Activated CD8-positive, alpha-beta memory T cell treated with anti-CD3 and anti-CD28 coated beads, Interleukin-2, amount 50 U/mL, for 4 hours (primary cell): ENCODE results near the gene ROBO3.

Experiments
- DNase-seq: peaks from one replicate; pipeline ENCODE4 v3.0.0-alpha.2; 2020

The ROBO3 gene

DNA sequence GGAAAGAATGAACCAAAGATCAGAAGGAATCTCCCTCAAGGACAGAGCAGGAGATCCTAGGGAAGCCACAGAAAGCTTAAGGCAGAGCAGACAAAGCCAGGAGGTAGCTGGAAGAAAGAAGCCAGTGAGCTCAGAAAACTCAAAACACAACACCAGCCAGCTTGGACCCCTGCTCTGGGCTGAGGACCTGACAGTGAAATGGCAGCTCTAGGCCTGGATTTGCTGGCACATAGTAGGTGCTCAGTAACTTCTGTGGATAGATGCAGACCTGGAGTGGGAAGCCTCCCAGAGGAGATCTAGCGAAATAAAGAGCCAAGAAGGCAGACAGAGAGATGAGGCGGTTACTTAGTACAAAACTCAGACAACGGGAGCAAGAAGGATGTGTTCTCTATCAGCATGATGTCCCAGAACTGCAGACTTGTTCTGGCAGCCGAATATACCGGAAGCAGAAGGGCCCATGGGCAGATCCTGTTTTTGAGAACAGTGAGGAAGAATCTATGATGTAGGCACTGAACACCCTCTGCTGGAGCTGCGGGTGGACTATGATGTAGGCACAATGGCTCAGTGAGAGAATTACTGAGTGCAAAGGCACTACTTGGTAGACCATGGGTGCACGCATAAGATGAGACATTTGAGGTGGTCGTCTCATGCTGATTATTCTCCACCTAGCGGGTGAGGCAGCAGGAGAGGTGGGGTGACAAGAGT lies 27.7 kb downstream of the ROBO3 start:
- DNase-seq, result no peak

DNA sequence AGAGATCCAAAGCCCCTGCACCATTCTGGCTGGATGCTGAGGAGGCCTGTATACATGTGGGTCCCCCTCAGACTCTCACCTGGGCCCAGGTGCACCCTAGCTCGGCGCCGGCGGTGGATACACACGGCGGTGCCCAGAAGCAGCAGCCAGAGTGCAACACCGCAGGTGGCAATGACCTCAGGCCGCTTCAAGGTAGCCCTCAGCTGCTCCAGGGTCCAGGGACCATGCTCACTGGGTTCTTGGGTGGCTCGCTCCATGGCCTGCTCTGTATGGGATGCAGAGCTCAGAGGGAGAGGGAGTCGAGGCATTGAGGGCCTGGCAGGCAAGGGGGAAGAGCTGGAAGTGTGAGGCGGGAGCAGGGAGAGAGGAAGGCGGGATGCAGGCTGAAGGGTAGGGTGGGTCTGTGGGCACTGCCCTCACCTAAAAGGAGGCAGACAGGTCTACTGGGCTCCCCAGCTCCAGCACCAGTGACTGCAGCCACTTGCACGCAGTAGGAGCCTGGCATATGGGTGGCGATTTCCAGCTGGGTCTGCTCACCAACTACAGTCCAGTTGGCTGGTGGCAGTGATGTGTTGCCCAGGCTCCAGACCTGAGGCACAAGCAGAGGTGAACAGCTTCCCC lies 28.7 kb downstream of the ROBO3 start:
- DNase-seq, result no peak

DNA sequence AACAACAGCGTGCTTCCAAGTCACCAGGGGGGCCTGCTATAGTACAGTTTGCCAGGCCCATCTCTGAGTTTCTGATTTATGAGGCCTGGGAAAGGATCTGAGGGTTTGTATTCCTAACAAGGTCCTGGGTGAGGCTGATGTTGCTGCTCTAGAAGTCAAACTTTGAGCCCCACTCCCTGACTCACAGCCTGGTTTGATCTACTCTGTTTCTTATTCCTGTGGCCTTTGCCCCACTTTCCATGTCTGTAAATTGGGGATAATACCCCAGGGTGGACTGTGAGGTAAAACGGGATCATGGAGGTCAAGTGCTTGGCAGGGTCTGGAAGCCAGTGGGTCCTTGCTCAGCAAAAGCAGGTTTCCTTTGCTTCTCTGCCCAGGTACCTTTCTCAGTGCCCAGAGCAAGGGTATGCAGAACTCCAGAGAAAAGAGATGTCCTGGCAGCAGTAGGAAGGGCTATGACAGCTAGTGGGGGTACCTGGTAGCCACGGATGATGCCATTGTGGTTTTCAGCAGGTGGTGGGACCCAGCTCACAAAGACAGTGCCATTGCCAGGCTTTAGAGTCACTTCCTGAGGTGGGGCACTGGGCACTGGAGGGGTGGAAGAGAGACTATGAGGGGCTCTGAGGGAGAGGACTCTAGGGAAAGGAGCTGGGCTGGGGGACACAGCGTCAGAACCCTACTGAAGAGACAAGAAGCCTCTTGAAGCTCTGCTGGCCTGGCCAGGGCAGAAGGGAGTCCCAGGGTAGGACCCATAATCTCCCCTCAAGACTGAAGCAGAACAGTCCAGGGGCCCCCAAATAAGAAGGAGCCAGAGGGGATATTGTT lies 29.6 kb downstream of the ROBO3 start:
- DNase-seq, result no peak

DNA sequence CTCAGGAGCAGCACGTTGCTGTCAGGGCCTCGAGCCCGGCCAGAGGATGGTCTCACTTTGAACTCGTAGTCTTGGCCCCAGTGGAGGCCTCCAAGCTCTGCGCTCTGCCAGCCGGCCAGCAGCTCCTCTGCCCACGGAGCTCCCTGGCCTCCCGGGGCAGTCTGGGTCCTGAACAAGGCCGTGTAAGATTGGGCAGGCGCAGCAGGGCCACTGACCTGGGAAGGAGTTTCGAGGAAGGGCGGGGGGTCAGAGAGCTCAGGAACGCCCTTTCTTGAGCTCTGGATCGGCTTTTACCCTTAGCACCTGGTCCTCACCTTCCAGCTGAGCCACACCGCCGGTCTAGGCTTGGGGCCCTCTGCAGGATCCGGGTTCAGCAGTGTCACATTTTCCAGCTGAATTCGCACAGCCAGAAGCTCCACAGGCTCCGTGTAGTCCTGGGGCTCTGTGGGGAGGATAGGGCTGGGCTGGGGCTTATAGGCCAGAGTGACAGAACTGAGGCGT lies 30.3 kb downstream of the ROBO3 start:
- DNase-seq, result no peak

DNA sequence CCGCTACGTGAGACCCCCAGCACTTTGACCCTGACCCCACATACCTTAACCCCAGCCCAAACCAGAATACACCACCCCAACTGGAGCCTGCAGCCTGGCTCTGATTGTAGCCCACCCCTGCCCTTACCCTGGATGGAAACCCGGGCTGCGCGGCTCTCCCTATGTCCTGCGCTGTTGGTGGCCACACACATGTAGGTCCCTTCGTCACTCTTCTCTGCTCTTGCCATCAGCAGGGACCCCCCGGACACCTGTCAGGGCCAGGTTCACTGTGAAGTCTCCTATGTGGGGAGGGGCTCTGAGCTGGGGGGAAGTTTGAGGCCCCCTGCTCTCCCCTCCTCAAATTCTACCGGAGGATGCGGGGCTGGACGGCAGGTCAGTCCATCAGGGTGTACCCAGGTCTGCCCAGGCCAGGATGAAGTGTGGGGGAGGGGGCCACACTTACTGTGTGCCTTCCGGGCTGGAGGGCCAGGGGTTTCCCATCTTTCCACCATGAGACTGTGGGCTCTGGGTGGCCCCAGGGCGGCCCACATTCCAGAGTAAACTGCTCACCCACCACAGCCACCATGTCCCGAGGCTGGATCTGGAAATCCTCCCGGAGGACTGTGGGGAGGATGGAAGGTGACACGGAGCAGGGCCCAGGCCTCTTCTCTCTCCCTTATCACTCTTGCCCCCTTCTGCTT lies 31.0 kb downstream of the ROBO3 start:
- DNase-seq, result no peak

DNA sequence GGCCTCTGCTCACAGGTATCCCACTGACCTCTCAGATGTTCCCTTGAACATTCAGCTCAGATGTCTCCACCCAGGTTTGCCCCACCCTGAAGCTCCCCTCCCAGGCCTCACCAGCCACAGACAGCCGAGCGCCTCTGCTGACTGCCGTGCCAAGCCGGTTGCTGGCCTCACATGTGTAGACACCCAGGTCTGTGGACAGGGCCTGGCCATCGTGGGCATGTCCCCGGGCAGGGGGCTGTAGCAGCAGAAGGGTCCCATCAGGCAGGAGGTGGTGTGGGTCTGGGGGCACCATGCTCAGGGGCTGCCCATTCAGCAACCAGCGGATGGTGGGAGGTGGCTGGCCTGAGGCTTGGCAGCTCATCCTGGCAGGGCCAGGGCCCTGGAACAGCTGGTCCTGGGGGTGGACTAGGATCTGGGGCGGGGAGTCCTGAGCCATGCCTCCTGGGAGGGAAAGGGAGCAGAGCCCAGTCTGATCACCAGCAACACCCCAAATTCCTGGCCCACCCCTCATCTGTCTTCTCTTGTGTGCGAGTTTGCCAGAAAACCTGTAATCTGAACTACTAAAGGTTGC lies 31.7 kb downstream of the ROBO3 start:
- no peak for DNase-seq

DNA sequence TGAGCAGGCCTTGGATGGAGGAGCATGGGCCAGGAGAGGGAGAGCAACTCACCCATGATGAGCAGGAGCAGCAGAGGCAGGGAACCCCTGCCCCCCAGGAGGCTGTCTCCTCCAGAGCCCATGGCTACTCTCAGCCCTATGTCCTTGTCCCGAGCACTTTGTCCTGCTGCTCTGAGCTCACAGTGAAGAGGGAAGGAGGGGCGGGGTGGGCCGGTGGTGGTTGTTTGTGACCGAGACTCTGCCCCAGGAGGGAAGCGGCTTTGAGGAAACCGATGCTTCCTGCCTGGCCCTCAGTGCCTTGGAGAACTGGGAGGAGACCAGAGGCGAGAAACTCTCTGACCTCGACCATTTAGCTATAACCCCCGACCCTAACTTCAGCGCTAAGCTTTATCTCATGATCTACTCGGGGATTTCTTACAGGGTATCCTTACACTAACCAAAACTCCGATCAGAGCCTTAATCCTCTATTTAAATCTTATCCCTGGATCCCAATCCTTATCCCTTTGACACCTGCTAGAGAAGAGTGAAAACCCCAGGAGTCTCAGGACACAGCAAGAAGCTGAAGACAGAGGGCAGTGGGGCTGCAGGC lies 32.5 kb downstream of the ROBO3 start, which contains the start of gene ROBO4:
ROBO4 (minus strand) TSS at position 192 of the 589 bp plus-strand sequence; CDS start at position 122, 70 bp downstream.
- DNase-seq, result no peak

DNA sequence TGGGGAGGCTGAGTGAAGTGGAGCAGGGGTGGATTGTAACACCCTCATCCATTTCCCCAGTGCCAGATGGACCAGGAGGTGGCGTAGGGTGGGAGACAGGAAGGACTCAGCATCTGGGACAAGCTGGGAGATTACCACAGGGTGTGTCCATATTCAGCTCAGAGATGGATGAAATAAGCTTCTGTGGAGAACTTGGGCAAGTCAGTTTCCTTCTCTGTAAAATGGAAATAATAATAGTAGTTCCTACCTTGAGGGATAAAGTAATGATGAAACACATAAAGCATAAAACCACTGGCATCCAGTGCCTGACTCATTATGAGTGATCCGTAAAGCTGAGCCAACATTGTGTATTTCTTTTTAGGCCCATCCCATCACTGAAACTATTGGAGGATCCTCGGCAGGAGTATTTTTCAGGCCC lies 33.0 kb downstream of the ROBO3 start:
- no peak for DNase-seq

DNA sequence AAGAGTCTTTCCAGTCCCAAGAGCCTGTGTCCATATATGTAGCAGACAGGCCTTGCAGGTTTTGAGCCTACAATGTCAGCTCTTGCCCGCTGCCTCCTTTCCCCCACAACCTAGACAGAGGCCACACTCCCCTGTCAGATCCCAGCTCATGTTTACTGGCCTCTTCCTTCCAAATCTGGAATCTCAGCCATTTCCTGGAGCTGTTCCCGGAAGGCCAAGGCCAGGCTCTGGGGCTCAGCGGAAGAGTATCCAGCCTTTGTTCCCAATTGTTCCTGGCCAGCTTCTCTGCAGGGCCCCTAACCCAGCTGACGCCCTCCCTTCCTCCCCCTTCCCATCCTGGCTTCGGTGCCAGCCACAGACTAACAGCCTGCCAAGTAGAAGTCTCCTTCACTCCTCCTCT lies 33.5 kb downstream of the ROBO3 start:
- DNase-seq, result no peak

DNA sequence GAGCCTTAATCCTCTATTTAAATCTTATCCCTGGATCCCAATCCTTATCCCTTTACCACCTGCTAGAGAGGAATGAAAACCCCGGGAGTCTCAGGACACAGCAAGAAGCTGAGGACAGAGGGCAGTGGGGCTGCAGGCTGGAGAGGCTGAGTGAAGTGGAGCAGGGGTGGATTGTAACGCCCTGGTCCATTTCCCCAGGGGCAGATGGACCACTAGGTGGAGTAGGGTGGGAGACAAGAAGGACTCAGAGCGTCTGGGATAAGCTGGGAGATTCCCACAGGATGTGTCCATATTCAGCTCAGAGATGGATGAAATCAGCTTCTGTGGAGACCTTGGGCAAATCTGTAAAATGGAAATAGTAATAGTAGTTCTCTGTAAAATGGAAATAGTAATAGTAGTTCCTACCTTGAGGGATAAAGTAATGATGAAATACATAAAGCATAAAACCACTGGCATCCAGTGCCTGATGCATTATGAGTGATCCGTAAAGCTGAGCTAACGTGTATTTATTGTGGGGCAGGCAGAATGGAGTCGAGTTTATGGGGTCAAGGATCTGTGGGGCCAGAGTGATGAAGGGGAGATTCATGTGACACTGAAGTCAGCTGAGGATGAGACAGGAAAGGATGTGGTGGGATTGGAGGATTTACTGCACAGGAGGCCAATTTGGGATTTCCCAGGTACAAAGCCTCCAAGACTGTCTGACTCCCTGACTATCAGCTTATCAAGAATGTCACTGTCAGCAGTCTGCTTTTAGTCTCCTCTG lies 34.3 kb downstream of the ROBO3 start:
- DNase-seq, result no peak

DNA sequence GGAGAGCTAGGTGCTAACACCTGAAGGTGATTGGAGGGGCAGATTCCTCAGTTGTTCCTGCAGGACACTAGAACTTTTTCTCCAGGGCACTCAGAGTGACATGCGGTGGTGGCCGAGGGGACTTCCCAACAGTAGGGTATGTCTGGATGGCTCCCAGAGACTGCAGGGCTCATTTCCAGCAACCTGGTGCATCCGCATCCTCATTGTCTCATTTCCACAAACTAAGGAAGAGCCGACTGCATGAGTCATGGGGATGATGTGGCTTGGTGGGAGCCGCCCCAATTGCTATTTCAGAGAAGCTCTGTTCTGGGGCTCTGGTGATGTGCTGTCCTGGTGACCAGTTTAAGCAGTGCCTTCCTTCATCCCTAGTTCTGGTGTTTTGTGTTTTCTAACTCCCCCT lies 35.2 kb downstream of the ROBO3 start:
- DNase-seq, result no peak

DNA sequence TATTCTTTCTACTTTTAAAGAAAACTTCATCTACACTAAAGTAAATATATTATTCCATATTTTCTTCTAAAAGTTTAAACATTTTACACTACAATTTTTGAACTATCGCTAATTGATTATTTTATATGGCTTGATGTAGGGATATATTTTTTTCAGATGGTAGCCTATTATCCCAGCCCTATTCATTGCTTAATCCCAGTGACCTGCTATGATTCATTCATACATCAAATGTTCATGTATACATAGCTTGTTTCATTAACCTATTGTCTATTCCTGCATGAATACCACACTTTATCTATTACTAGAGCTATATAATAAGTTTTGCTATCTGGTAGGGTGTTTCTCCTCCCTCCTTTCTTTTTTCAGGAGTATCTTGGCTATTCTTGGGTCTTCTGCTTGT lies 37.4 kb downstream of the ROBO3 start:
- no peak for DNase-seq

DNA sequence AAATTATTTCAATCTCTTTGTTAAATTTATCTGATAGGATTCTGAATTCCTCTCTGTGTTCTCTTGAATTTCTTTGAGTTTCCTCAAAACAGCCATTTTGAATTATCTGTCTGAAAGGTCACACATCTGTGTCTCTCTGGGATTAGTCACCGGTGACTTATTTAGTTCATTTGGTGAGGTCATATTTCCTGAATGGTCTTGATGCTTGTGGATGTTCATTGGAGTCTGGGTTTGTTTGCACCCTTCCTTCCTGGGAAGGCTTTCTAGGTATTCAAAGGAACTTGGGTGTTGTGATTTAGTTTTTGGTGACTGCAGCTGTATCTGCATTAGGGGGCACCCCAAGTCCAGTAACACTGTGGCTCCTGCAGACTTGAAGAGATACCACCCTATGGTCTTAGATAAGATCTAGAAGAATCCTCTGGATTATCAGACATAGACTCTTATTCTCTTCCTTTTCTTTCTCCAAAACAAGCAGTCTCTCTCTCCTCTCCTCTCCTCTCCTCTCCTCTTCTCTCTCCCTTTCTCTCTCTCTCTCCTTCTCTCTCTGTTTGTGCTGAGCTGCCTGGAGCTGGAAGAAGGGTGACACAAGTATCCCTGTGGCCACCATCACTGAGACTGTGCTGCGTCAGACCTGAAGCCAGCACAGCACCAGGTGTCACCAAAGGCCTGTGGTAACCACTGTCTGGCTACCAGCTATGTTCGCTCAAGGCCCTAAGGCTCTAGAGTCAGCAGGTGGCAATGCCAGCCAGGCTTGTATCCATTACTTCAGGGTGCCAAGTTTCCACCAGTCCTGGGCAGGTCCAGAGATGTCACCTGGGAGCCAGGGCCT lies 50.5 kb downstream of the ROBO3 start:
- no peak for DNase-seq

DNA sequence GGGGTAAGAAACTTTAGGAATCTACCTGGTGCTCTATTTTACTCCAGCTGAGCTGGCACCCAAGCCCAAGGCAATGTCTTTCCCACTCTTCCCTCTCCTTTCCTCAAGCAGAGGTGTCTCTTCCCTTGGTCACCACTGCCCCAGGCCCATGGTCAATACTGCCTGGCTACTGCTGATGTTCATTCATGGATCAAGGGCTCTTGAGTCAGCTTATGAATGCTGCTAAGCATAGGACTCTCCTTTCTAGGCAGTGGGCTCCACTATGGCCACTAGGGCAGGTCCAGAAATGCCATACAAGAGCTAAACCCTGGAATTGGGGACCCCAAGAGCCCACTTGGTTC lies 51.1 kb downstream of the ROBO3 start:
- no peak for DNase-seq

DNA sequence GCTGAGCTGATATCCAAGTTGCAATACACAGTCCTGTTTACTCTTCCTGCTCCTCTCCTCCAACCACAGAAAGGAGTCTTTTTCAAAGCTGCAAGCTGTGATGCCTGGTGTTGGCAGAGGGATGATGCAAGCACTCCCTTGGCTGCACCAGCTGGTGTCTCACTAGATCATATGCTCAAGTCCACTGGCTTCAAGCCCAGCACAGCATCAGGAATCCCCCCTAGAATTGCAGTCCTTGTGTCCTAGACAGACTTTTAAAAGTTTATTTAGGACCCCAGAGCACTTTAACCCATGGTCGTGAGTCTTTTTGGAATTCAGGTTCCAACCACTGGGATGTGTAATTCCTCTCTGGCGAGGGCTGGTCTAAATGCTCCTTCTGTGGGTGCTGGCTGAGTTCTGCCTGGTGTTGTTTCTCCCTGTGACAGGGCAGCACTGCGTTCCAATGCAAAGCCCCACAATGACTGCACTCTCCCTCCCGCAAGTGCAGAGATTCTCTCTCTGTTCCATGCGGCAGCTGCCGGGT lies 51.9 kb downstream of the ROBO3 start:
- DNase-seq, result no peak

DNA sequence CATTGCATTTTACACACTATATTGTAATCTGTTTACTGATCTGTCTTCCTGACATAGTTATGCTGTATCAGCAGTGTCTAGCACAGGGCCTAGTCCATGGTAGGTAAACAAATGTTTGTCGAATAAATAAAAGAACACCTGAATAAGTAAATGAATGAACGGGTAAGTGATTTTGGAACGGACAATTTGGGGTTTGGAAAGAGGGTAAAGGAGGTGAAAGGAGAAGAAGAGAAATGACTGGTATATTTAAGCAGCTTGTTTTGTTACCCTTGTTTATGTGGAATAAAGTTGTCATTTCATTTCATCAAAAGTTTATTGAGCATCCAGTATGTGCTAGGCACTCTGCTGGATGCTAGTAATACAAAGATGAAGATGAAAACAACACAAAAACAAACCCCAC lies 53.7 kb downstream of the ROBO3 start, which contains the start of gene HEPN1:
HEPN1 (plus strand) TSS at position 301 of the 400 bp plus-strand sequence.
- no peak for DNase-seq

DNA sequence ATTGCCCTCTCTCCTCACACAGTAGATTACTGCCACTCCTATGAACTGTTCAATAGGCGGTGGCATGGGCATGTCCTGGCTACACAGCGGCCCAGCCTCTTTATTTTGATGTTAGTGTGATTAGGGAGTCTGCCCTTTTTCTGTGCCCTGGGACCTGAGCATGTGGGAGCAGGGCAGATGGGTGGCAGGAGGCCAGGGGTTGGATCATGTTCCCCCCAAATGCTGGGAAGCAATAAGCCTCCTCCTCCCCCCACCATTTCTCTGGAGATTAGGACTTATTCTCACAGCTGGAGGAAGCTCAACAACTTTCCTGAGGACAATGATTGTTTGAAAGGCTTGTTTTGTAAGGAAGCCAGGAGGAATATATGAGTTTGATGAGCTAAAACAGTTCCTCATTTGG lies 54.7 kb downstream of the ROBO3 start:
- no peak for DNase-seq

DNA sequence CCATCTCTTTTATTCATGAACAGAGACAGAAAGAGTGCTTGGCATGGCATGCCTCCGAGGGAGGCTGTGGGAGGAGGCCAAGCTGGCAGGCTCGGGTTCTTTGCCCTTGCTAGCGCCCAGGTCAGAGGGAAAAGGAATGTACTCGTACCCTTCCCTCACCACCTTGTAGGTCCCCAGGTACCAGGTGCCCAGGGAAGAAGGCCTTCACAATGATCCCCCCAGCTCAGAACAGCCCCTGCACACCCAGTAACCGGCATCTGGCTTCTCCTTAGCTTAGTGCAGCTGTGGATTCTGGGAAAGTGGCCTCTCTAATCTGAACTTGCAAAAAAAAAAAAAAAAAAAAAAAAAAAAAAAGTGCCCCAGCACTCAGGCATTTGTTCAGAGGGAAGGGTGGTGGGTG lies 55.1 kb downstream of the ROBO3 start:
- no peak for DNase-seq

DNA sequence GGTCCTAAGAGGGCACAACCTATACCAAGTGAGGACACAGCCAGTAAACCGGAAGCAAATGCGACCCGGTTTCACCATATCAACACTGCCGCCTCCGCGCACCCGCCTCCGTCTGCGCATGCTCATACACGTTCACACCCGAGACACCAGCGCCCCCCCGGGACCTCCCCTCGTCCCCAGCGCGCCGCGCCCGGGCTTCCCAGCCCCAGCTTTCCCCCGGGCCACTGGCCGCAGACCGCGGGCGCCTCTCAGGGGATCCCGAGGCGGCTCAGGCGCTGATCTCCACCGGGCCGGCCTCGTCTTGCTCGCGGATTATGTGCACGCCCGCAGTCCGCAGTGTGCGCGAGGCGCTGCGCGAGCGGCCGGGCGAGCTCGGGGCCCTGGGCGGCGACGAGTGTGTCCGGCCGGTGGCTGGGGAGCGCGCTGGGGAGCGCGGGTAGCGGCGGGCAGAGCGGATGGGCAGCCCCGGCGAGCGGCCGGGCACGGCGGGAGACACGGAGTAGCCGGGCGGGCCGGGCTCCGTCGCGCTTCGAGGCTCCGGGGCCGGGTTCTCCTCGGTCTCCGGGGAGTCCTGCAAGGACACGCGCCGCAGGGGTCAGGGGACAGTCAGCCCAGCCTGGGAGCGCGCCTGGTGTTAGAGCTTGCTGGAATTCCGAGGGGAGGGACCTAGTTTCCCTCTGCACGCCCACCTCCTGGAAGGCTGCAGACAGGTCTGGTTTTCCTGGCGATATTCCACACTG lies 55.8 kb downstream of the ROBO3 start:
- peak; percentile 81 for DNase-seq

DNA sequence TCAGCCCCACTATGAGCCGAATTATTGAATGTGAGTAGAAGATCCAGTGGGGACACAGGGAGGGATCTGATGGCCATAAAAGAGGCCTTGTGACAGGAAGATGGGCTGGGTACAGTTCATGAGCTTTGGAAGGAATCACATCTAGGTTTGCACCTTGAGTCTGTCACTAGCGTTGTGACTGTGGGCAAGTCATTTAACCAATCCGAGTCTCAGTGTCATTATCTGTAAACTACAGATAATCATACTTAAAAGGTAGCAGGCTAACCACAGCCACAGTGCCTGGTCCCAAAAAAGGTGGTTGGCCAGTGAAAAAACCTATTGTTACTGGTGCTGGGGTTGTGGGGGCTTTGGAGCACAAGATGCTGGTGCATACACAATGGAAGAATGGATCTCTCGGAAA lies 57.6 kb downstream of the ROBO3 start:
- no peak for DNase-seq
